Muscle of leg (tissue), 11 donors: ENCODE measurements around the gene DNAH1. TPM values are rescaled to one million over a fixed set of nuclear protein-coding genes. Genes with fewer than 3 reads are reported as not detected.

Experiments
- DNase-seq: peaks from one replicate; pipeline ENCODE4 v3.0.0; 2013
- H3K27ac ChIP-seq: one replicate; pipeline ENCODE4 v1.5.1; 2013; ENCODE audit warnings: mild to moderate bottlenecking, low read length, control low read depth
- H3K27me3 ChIP-seq: one replicate; pipeline ENCODE4 v1.6.1; 2013; ENCODE audit warnings: low read length; ENCODE audit not compliant: control insufficient read depth, insufficient read depth
- H3K36me3 ChIP-seq: one replicate; pipeline ENCODE4 v1.6.1; 2013; ENCODE audit warnings: low read length; ENCODE audit not compliant: control insufficient read depth, insufficient read depth
- H3K4me1 ChIP-seq: one replicate; pipeline ENCODE4 v1.6.1; 2013; ENCODE audit warnings: low read length; ENCODE audit not compliant: control insufficient read depth, insufficient read depth
- H3K4me3 ChIP-seq: one replicate; pipeline ENCODE4 v1.5.1; 2013; ENCODE audit warnings: low read length, control low read depth
- H3K9me3 ChIP-seq: replicated peaks from 2 replicates; pipeline ENCODE4 v1.6.1; 2013; ENCODE audit warnings: low read depth, low read length; ENCODE audit not compliant: control insufficient read depth
- WGBS: methylation state at CpG from one replicate; pipeline ENCODE4 v1.1.5; 2013; ENCODE audit warnings: missing lambda C conversion rate; ENCODE audit not compliant: insufficient coverage; 5-methylcytosine and 5-hydroxymethylcytosine counted together
- polyA plus RNA-seq, 8 donors: library from polyadenylated mRNA; unstranded; fragments of 120-200 nt; gene quantifications; one replicate each; pipeline versions ENCODE4 v1.2.1 to v1.2.3, GENCODE V29; 2013; ENCODE audit warnings: inconsistent platforms in 1 of 8, low replicate concordance in 1 of 8; ENCODE audit not compliant: insufficient read length in 8 of 8, insufficient read depth in 1 of 8
- total RNA-seq: library from RNA; stranded (reverse); fragments of 120-200 nt; gene quantifications from one replicate; pipeline ENCODE4 v1.2.4, GENCODE V29; 2013

DNAH1 gene
- total and polyA plus RNA-seq, 9 donors: 3.2 to 6.0 (median 4.4) TPM

- DNase-seq: no peak
- H3K9me3 ChIP-seq: no peaks in the 10 kb centered on the region
- no peak overlapping the region for H3K27ac ChIP-seq
- no peaks in the 10 kb centered on the region for H3K4me1 ChIP-seq
- H3K36me3 ChIP-seq: peaks cover 24% of the 10 kb centered on the region
- no peak overlapping the region for H3K4me3 ChIP-seq
- 82% methylated on average over 11 of the region's 19 CpGs for WGBS
- H3K27me3 ChIP-seq: no peaks in the 10 kb centered on the region
These were observed 33.7 kb downstream of the DNAH1 start for GRCh38 chr3:52349611-52350395.

GRCh38 chr3:52350416-52350815, 34.3 kb downstream of the DNAH1 start:
- no peaks in the 10 kb centered on the region for H3K9me3 ChIP-seq
- H3K4me1 ChIP-seq: no peaks in the 10 kb centered on the region
- no peak overlapping the region for H3K4me3 ChIP-seq
- peaks cover 22% of the 10 kb centered on the region for H3K36me3 ChIP-seq
- WGBS: 88% methylated on average over 5 of the region's 7 CpGs
- H3K27me3 ChIP-seq: no peaks in the 10 kb centered on the region
- H3K27ac ChIP-seq: no peak overlapping the region
- no peak for DNase-seq

GRCh38 chr3:52350981-52351761, 35.1 kb downstream of the DNAH1 start:
- H3K27ac ChIP-seq: no peak overlapping the region
- no peaks in the 10 kb centered on the region for H3K9me3 ChIP-seq
- H3K27me3 ChIP-seq: no peaks in the 10 kb centered on the region
- H3K36me3 ChIP-seq: peaks cover 22% of the 10 kb centered on the region
- 90% methylated on average over 6 of the region's 11 CpGs for WGBS
- H3K4me1 ChIP-seq: no peaks in the 10 kb centered on the region
- no peak for DNase-seq
- no peak overlapping the region for H3K4me3 ChIP-seq

GRCh38 chr3:52351762-52352368, 35.7 kb downstream of the DNAH1 start:
- 94% methylated on average over 9 of the region's 13 CpGs for WGBS
- no peak for DNase-seq
- no peak overlapping the region for H3K4me3 ChIP-seq
- H3K4me1 ChIP-seq: no peaks in the 10 kb centered on the region
- H3K9me3 ChIP-seq: no peaks in the 10 kb centered on the region
- H3K27me3 ChIP-seq: no peaks in the 10 kb centered on the region
- peaks cover 22% of the 10 kb centered on the region for H3K36me3 ChIP-seq
- no peak overlapping the region for H3K27ac ChIP-seq

- DNase-seq: no peak
- Histone ChIP-seq H3K36me3 (peaks cover 22% of the 10 kb centered on the region), H3K27ac (no peak overlapping the region), H3K9me3 (no peaks in the 10 kb centered on the region), H3K4me1 (no peaks in the 10 kb centered on the region), H3K27me3 (no peaks in the 10 kb centered on the region), H3K4me3 (no peak overlapping the region)
- 91% methylated on average over 9 of the region's 9 CpGs for WGBS
These were observed 36.4 kb downstream of the DNAH1 start for GRCh38 chr3:52352566-52352965.

- Histone ChIP-seq H3K9me3 (no peaks in the 10 kb centered on the region), H3K4me3 (no peak overlapping the region), H3K36me3 (peaks cover 22% of the 10 kb centered on the region), H3K27ac (no peak overlapping the region), H3K27me3 (no peaks in the 10 kb centered on the region), H3K4me1 (no peaks in the 10 kb centered on the region)
- no peak for DNase-seq
- WGBS: 89% methylated on average over 14 of the region's 16 CpGs
These were observed 37.3 kb downstream of the DNAH1 start for GRCh38 chr3:52353291-52353855.

- no peak for DNase-seq
- peaks cover 22% of the 10 kb centered on the region for H3K36me3 ChIP-seq
These were observed 38.6 kb downstream of the DNAH1 start for GRCh38 chr3:52354676-52355075.

GRCh38 chr3:52355526-52355925, 39.4 kb downstream of the DNAH1 start:
- H3K27me3 ChIP-seq: no peaks in the 10 kb centered on the region
- no peaks in the 10 kb centered on the region for H3K4me1 ChIP-seq
- DNase-seq: no peak
- H3K27ac ChIP-seq: no peak overlapping the region
- H3K4me3 ChIP-seq: no peak overlapping the region
- 77% methylated on average over 11 of the region's 11 CpGs for WGBS
- H3K36me3 ChIP-seq: peaks cover 23% of the 10 kb centered on the region
- no peaks in the 10 kb centered on the region for H3K9me3 ChIP-seq

More at GRCh38 chr3:52354676-52355075, 38.6 kb downstream of the DNAH1 start:
- no peaks in the 10 kb centered on the region for H3K27me3 ChIP-seq
- H3K4me1 ChIP-seq: no peaks in the 10 kb centered on the region
- H3K27ac ChIP-seq: no peak overlapping the region
- H3K9me3 ChIP-seq: no peaks in the 10 kb centered on the region
- WGBS: 77% methylated on average over 10 of the region's 12 CpGs
- H3K4me3 ChIP-seq: no peak overlapping the region

- WGBS: 78% methylated on average over 3 of the region's 4 CpGs
- no peaks in the 10 kb centered on the region for H3K4me1 ChIP-seq
- H3K4me3 ChIP-seq: no peak overlapping the region
- H3K27me3 ChIP-seq: no peaks in the 10 kb centered on the region
- H3K36me3 ChIP-seq: peaks cover 23% of the 10 kb centered on the region
- no peak overlapping the region for H3K27ac ChIP-seq
- DNase-seq: no peak
- no peaks in the 10 kb centered on the region for H3K9me3 ChIP-seq
These were observed 40.0 kb downstream of the DNAH1 start for GRCh38 chr3:52356126-52356525.
